ENCODE measurements around the gene FCRL5.
A peak's percentile ranks its signal among the peaks of the same experiment; 100 is the strongest.

FCRL5 gene

DNA sequence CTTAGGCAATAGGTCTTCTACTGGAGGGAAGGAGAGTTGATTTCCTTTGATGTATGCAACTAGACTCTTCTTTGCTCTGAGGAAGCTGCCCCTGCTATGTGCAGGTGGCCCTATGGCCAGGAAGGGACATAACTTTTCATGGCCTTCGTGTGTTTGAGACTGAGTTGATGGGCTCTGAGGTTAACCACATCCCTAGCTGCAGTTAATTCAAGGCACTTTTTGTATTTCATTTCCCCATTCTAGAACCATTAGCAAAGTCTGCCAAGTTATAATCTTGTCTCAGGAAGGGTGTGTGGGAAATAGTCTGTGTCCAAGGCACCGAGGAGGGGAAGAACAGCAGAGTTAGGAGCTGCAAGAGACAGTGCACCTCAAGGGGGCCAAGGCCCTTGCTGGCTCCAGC, 43.0 kb upstream of the FCRL5 start:
- no peaks in the 10 kb centered on the region for H3K36me3 ChIP-seq (ENCODE audit: insufficient read depth)
- H3K27ac ChIP-seq: no peak overlapping the region
- no peak overlapping the region for H3K4me3 ChIP-seq (IDR thresholded peaks at IDR 0.05; ENCODE audit: insufficient read depth, low read depth, low read length)
- no peaks in the 10 kb centered on the region for H3K79me2 ChIP-seq (ENCODE audit: insufficient read depth, low read depth)
- peaks cover 9% of the 10 kb centered on the region; the same call in 1 of the 2 replicates for H3K27me3 ChIP-seq (ENCODE audit: insufficient read depth, low read depth)
- TF ChIP-seq, protein P1, sequence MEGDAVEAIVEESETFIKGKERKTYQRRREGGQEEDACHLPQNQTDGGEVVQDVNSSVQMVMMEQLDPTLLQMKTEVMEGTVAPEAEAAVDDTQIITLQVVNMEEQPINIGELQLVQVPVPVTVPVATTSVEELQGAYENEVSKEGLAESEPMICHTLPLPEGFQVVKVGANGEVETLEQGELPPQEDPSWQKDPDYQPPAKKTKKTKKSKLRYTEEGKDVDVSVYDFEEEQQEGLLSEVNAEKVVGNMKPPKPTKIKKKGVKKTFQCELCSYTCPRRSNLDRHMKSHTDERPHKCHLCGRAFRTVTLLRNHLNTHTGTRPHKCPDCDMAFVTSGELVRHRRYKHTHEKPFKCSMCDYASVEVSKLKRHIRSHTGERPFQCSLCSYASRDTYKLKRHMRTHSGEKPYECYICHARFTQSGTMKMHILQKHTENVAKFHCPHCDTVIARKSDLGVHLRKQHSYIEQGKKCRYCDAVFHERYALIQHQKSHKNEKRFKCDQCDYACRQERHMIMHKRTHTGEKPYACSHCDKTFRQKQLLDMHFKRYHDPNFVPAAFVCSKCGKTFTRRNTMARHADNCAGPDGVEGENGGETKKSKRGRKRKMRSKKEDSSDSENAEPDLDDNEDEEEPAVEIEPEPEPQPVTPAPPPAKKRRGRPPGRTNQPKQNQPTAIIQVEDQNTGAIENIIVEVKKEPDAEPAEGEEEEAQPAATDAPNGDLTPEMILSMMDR (conservative IDR thresholded peaks at IDR 0.05; ENCODE audit: low read depth, low read length): no peak
- H3K9ac ChIP-seq: no peak overlapping the region
- no peaks in the 10 kb centered on the region for H4K20me1 ChIP-seq (ENCODE audit: insufficient read depth)
- H2AFZ ChIP-seq (ENCODE audit: low read depth): no peak overlapping the region
- H3K4me1 ChIP-seq (ENCODE audit: low read depth, poor library complexity, severe bottlenecking): peaks cover 63% of the 10 kb centered on the region
- peak overlapping the region; percentile 62 for H3K4me2 ChIP-seq

DNA sequence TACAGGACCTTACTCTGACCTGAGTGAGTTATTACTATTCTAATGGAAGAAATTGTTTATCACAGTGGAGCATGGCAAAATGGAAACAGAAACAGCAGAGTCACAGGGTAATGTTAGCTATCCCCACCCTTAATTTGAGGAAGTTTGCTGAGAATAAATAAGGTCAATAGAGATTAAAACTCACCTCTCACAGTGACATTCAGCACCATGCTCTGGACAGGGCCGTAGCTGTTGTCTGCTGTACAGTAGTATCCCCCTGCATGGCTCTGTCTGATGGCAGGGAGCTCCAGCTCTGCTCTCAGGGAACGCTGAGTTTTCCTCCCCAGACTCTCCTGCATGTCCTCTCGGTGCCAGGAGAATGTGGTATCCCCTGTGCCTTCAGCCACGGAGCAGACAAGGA, 33.7 kb upstream of the FCRL5 start:
- TF ChIP-seq, protein P1 (conservative IDR thresholded peaks at IDR 0.05; ENCODE audit: low read depth, low read length): no peak
- no peak overlapping the region for H2AFZ ChIP-seq (ENCODE audit: low read depth)
- no peaks in the 10 kb centered on the region for H3K27me3 ChIP-seq (ENCODE audit: insufficient read depth, low read depth)
- H3K79me2 ChIP-seq (ENCODE audit: insufficient read depth, low read depth): no peaks in the 10 kb centered on the region
- H3K36me3 ChIP-seq (ENCODE audit: insufficient read depth): no peaks in the 10 kb centered on the region
- peaks cover 3% of the 10 kb centered on the region for H3K4me1 ChIP-seq (ENCODE audit: low read depth, poor library complexity, severe bottlenecking)
- H3K4me3 ChIP-seq (IDR thresholded peaks at IDR 0.05; ENCODE audit: insufficient read depth, low read depth, low read length): no peak overlapping the region
- H3K4me2 ChIP-seq: no peak overlapping the region
- H3K27ac ChIP-seq: no peak overlapping the region
- H4K20me1 ChIP-seq (ENCODE audit: insufficient read depth): no peaks in the 10 kb centered on the region
- H3K9ac ChIP-seq: no peak overlapping the region

DNA sequence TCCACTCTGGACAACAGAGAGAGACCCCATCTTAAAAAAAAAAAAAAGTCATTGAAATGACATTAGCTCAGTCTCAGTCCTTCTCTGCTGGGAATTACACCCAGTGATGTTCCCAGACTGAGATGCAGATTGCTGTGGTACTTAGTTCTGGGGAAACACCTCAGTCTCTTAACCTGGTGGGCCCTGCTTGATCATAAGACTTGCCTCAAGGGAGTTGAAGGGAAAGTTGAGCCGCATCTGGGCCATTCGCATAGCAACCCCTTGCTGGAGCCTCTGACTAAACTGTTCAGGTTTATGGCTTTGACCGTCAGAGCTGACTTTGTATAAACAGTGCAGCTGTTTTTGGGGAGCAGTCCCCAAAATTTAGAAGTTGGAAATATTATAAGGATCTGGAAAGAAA, 32.2 kb upstream of the FCRL5 start:
- no peaks in the 10 kb centered on the region for H3K36me3 ChIP-seq (ENCODE audit: insufficient read depth)
- H3K27ac ChIP-seq: no peak overlapping the region
- TF ChIP-seq, protein P1 (conservative IDR thresholded peaks at IDR 0.05; ENCODE audit: low read depth, low read length): no peak
- H3K4me1 ChIP-seq (ENCODE audit: low read depth, poor library complexity, severe bottlenecking): peaks cover 18% of the 10 kb centered on the region
- H3K79me2 ChIP-seq (ENCODE audit: insufficient read depth, low read depth): no peaks in the 10 kb centered on the region
- no peak overlapping the region for H3K4me2 ChIP-seq
- H3K9ac ChIP-seq: no peak overlapping the region
- no peak overlapping the region for H2AFZ ChIP-seq (ENCODE audit: low read depth)
- no peaks in the 10 kb centered on the region for H4K20me1 ChIP-seq (ENCODE audit: insufficient read depth)
- no peak overlapping the region for H3K4me3 ChIP-seq (IDR thresholded peaks at IDR 0.05; ENCODE audit: insufficient read depth, low read depth, low read length)
- no peaks in the 10 kb centered on the region for H3K27me3 ChIP-seq (ENCODE audit: insufficient read depth, low read depth)

DNA sequence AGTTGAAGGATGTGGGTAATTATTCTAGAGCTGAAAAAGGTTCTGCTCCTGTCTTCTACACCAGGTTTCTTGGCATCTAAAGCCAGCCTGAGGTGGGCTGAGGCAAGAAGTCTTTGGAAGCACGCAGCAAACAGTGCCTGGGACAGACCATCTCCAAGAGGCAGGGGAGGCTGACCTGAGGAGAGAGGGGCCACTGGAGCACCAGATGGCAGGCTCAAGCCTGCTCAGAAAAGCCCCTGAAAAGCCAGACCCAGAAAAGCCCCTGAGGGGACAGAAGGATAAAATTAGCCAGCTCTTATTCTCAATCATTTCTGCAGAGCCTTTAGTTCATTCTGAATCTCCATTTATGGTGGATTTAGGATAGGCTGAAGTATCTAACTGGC, 28.5 kb upstream of the FCRL5 start:
- Histone ChIP-seq H3K4me3 (IDR thresholded peaks at IDR 0.05; ENCODE audit: insufficient read depth, low read depth, low read length) (peak overlapping the region; percentile 46), H4K20me1 (ENCODE audit: insufficient read depth) (no peaks in the 10 kb centered on the region), H3K36me3 (ENCODE audit: insufficient read depth) (no peaks in the 10 kb centered on the region), H3K4me1 (ENCODE audit: low read depth, poor library complexity, severe bottlenecking) (peaks cover 18% of the 10 kb centered on the region), H3K27me3 (ENCODE audit: insufficient read depth, low read depth) (no peaks in the 10 kb centered on the region), H3K79me2 (ENCODE audit: insufficient read depth, low read depth) (no peaks in the 10 kb centered on the region), H2AFZ (ENCODE audit: low read depth) (no peak overlapping the region), H3K9ac (no peak overlapping the region), H3K27ac (no peak overlapping the region), H3K4me2 (peak overlapping the region; percentile 25; the same call in 1 of the 2 replicates)
- TF ChIP-seq, protein P1 (conservative IDR thresholded peaks at IDR 0.05; ENCODE audit: low read depth, low read length): no peak
